Right atrium auricular region (tissue), 2 donors: Measurements from ENCODE around the gene KRT25. TPM values are rescaled to one million over a fixed set of nuclear protein-coding genes. Genes with fewer than 3 reads are reported as not detected.

Experiments
- DNase-seq: peaks from one replicate; pipeline ENCODE4 v3.0.0-alpha.2; 2019; ENCODE audit warnings: low spot score
- H3K27ac ChIP-seq, 2 donors: fragments of 200-600 bp; sonication (generic); 1 replicate in 1 of 2; 2 replicates in 1 of 2; pipeline ENCODE4 v1.5.1; 2016 to 2019
- H3K27me3 ChIP-seq, 2 donors: fragments of 200-600 bp; sonication (generic); one replicate each; pipeline versions ENCODE4 v1.5.1 to v1.6.0; 2017 to 2019
- H3K36me3 ChIP-seq: fragments of 200-600 bp; sonication (generic); one replicate; pipeline ENCODE4 v1.5.1; 2016
- H3K4me1 ChIP-seq, 2 donors: fragments of 200-600 bp; sonication (generic); one replicate each; pipeline versions ENCODE4 v1.5.1 to v1.6.0; 2017 to 2019
- H3K4me3 ChIP-seq, 2 donors: fragments of 200-600 bp; sonication (generic); 1 replicate in 1 of 2; 2 replicates in 1 of 2; pipeline ENCODE4 v1.5.1; 2017 to 2019; ENCODE audit warnings: mild to moderate bottlenecking in 1 of 2, moderate library complexity in 1 of 2
- H3K9me3 ChIP-seq, 2 donors: fragments of 200-600 bp; sonication (generic); one replicate each; pipeline ENCODE4 v1.5.1; 2019
- CTCF ChIP-seq, 2 donors: fragments of 200-600 bp; sonication (generic); IDR thresholded peaks; one replicate each; pipeline ENCODE4 v1.5.1; 2019; ENCODE audit warnings: antibody characterized with exemption in 2 of 2
- total RNA-seq, 2 donors: library from RNA; depleted of rRNA; stranded (reverse); fragments of >200 nt; gene quantifications; one replicate each; pipeline ENCODE4 v1.1.0, GENCODE V29; 2016

Gene KRT25
- total RNA-seq, 2 donors from 2014 or later, result not detected

- TF ChIP-seq CTCF (IDR thresholded peaks at IDR 0.05), result no peak
- H3K4me3 ChIP-seq, result no peak within 1 kb of the TSS
- no peak for DNase-seq
- H3K27me3 ChIP-seq, result no peaks in the 10 kb centered on the region
- no peaks in the 10 kb centered on the region for H3K4me1 ChIP-seq
- no peaks in the 10 kb centered on the region for H3K9me3 ChIP-seq
- H3K27ac ChIP-seq, result no peak within 1 kb of the TSS
- no peaks in the 10 kb centered on the region for H3K36me3 ChIP-seq
Measured at GRCh38 chr17:40703652-40704051, 51.5 kb downstream of the KRT25 start, which contains the start of gene KRT24. Gene KRT24, minus strand, starts transcription at chr17:40703752. Its CDS starts 59 bp downstream, at chr17:40703693.

GRCh38 chr17:40702271-40702670 is 52.9 kb downstream of the KRT25 start:
- Histone ChIP-seq H3K4me3 (no peak overlapping the region), H3K27ac (no peak overlapping the region), H3K9me3 (no peaks in the 10 kb centered on the region), H3K4me1 (no peaks in the 10 kb centered on the region), H3K36me3 (no peaks in the 10 kb centered on the region), H3K27me3 (no peaks in the 10 kb centered on the region)
- TF ChIP-seq CTCF (IDR thresholded peaks at IDR 0.05), result no peak
- no peak for DNase-seq

- Histone ChIP-seq H3K27me3 (no peaks in the 10 kb centered on the region), H3K9me3 (no peaks in the 10 kb centered on the region), H3K4me1 (no peaks in the 10 kb centered on the region), H3K36me3 (no peaks in the 10 kb centered on the region), H3K27ac (no peak overlapping the region), H3K4me3 (no peak overlapping the region)
- no peak for DNase-seq
- no peak for TF ChIP-seq CTCF (IDR thresholded peaks at IDR 0.05)
Measured at GRCh38 chr17:40699853-40700252, 55.3 kb downstream of the KRT25 start.

- no peaks in the 10 kb centered on the region for H3K9me3 ChIP-seq
- TF ChIP-seq CTCF (IDR thresholded peaks at IDR 0.05), result no peak
- no peaks in the 10 kb centered on the region for H3K27me3 ChIP-seq
- H3K36me3 ChIP-seq, result no peaks in the 10 kb centered on the region
- no peak overlapping the region for H3K27ac ChIP-seq
- peak; percentile 63 for DNase-seq
- H3K4me3 ChIP-seq, result no peak overlapping the region
- no peaks in the 10 kb centered on the region for H3K4me1 ChIP-seq
Measured at GRCh38 chr17:40699371-40699770, 55.8 kb downstream of the KRT25 start.

Other genes starting within 250 kb of the KRT25 start
- gene CCR7, start 189.9 kb downstream of the KRT25 start, total RNA-seq, result under 1 TPM in 1 of 2 donors, not detected in 1; 0.28 TPM
- gene SMARCE1, start 107.5 kb downstream of the KRT25 start, total RNA-seq, result 10 to 100 TPM; 50.4 to 54.9 TPM
- gene KRT222, start 90.2 kb downstream of the KRT25 start, total RNA-seq, result under 1 TPM in 1 of 2 donors, not detected in 1; 0.94 TPM
- gene KRT24, start 51.6 kb downstream of the KRT25 start, total RNA-seq, result not detected
- gene KRT26, start 16.9 kb upstream of the KRT25 start, total RNA-seq, result not detected
- not detected for gene KRT27, start 27.2 kb upstream of the KRT25 start, total RNA-seq
- not detected for gene KRT28, start 44.6 kb upstream of the KRT25 start, total RNA-seq
- 10 to 100 TPM; 18.9 to 21.5 TPM for gene KRT10, start 67.3 kb upstream of the KRT25 start, total RNA-seq
- gene KRT12, start 111.9 kb upstream of the KRT25 start, total RNA-seq, result not detected
- not detected for gene KRT20, start 129.9 kb upstream of the KRT25 start, total RNA-seq
- gene KRT23, start 182.3 kb upstream of the KRT25 start, total RNA-seq, result not detected
- gene KRT39, start 211.6 kb upstream of the KRT25 start, total RNA-seq, result not detected
- not detected for gene KRT40, start 229.0 kb upstream of the KRT25 start, total RNA-seq
- not detected for gene KRTAP3-3, start 238.8 kb upstream of the KRT25 start, total RNA-seq
- gene KRTAP3-2, start 244.6 kb upstream of the KRT25 start, total RNA-seq, result not detected